Sigmoid colon (tissue), 7 donors: ENCODE results near the gene PAX3. TPM values are rescaled to one million over a fixed set of nuclear protein-coding genes. Genes with fewer than 3 reads are reported as not detected.

Experiments used
- DNase-seq: peaks from one replicate; pipeline ENCODE4 v3.0.0-alpha.2; 2019
- H3K27ac ChIP-seq, 4 donors: fragments of 200-600 bp; sonication (generic); one replicate each; pipeline ENCODE4 v1.5.1; 2016 to 2019; ENCODE audit warnings: mild to moderate bottlenecking in 1 of 4
- H3K27me3 ChIP-seq, 3 donors: fragments of 200-600 bp; sonication (generic); one replicate each; pipeline ENCODE4 v1.5.1; 2019; ENCODE audit warnings: mild to moderate bottlenecking in 1 of 3
- H3K36me3 ChIP-seq, 4 donors: fragments of 200-600 bp; sonication (generic); one replicate each; pipeline ENCODE4 v1.5.1; 2016 to 2019
- H3K4me1 ChIP-seq, 4 donors: fragments of 200-600 bp; sonication (generic); one replicate each; pipeline ENCODE4 v1.5.1; 2017 to 2019
- H3K4me3 ChIP-seq, 4 donors: fragments of 200-600 bp; sonication (generic); one replicate each; pipeline ENCODE4 v1.5.1; 2017 to 2019; ENCODE audit warnings: mild to moderate bottlenecking in 2 of 4, moderate library complexity in 1 of 4
- H3K9me3 ChIP-seq, 4 donors: fragments of 200-600 bp in 3 of 4; sonication (generic) in 3 of 4; one replicate each; pipeline versions ENCODE4 v1.5.1 to v1.6.1; 2013 to 2019
- EP300 ChIP-seq, 4 donors: sonication (generic); formaldehyde crosslinking; IDR thresholded peaks; one replicate each; pipeline ENCODE4 v1.6.1; 2017; ENCODE audit warnings: antibody characterized with exemption in 4 of 4
- POLR2A ChIP-seq, 2 donors: fragments of 450-650 bp; IDR thresholded peaks; one replicate each; pipeline ENCODE4 v1.6.1; 2016; ENCODE audit warnings: antibody characterized with exemption in 2 of 2, mild to moderate bottlenecking in 2 of 2, moderate library complexity in 2 of 2
- POLR2AphosphoS5 ChIP-seq, 4 donors: sonication (generic); formaldehyde crosslinking; IDR thresholded peaks; one replicate each; pipeline ENCODE4 v1.6.1; 2017; ENCODE audit warnings: antibody characterized with exemption in 4 of 4
- WGBS, 2 donors: extraction: QIAGEN DNeasy Blood & Tissue Kit; methylation state at CpG; one replicate each; pipeline ENCODE4 v1.1.7; 2013; 5-methylcytosine and 5-hydroxymethylcytosine counted together
- intact Hi-C: fragments of 100-400 bp; cut with DNase I; formaldehyde crosslinking; loops from one replicate; pipeline ENCODE4 v1.15.1; 2023
- polyA plus RNA-seq, 3 donors: library from polyadenylated mRNA; stranded (reverse); fragments of 200-250 nt; gene quantifications; one replicate each; pipeline ENCODE4 v1.2.3, GENCODE V29; 2013
- total RNA-seq, 4 donors: library from RNA; depleted of rRNA; stranded (reverse); fragments of >200 nt; gene quantifications; one replicate each; pipeline ENCODE4 v1.1.0, GENCODE V29; 2016
- TF ChIP-seq, protein P1 (sequence below), 4 experiments: fragments of 450-650 bp in 3 of 4; fragments of 200-600 bp in 1 of 4; IDR thresholded peaks; one replicate each; pipeline ENCODE4 v1.5.1; 2016 to 2019; ENCODE audit warnings: antibody characterized with exemption in 4 of 4, mild to moderate bottlenecking in 3 of 4, moderate library complexity in 2 of 4
- donor health status: healthy with polysubstance abuse.
- donor health status: Bipolar disorder and iron deficiency.
- donor health status: healthy.

Gene PAX3
- total and polyA plus RNA-seq, 7 donors, result not detected

- Histone ChIP-seq H3K4me1 (peaks cover 0 to 9% (median 6%) of the 10 kb centered on the region in 4 donors), H3K4me3 (no peak overlapping the region), H3K27ac (no peak overlapping the region), H3K36me3 (no peaks in the 10 kb centered on the region), H3K27me3 (peaks cover 42 to 99% (median 89%) of the 10 kb centered on the region in 3 donors), H3K9me3 (no peaks in the 10 kb centered on the region)
- WGBS, 2 donors, result 9 to 13% methylated on average over 8 of the region's 8 CpGs
- TF ChIP-seq POLR2AphosphoS5 (IDR thresholded peaks at IDR 0.05) (no peak), POLR2A (IDR thresholded peaks at IDR 0.05) (no peak), EP300 (IDR thresholded peaks at IDR 0.05) (no peak)
- TF ChIP-seq, protein P1, sequence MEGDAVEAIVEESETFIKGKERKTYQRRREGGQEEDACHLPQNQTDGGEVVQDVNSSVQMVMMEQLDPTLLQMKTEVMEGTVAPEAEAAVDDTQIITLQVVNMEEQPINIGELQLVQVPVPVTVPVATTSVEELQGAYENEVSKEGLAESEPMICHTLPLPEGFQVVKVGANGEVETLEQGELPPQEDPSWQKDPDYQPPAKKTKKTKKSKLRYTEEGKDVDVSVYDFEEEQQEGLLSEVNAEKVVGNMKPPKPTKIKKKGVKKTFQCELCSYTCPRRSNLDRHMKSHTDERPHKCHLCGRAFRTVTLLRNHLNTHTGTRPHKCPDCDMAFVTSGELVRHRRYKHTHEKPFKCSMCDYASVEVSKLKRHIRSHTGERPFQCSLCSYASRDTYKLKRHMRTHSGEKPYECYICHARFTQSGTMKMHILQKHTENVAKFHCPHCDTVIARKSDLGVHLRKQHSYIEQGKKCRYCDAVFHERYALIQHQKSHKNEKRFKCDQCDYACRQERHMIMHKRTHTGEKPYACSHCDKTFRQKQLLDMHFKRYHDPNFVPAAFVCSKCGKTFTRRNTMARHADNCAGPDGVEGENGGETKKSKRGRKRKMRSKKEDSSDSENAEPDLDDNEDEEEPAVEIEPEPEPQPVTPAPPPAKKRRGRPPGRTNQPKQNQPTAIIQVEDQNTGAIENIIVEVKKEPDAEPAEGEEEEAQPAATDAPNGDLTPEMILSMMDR (IDR thresholded peaks at IDR 0.05), result no peak
- intact Hi-C loops, result no loop called here
- no peak for DNase-seq
Measured at GRCh38 chr2:222288590-222289277, 10.1 kb downstream of the PAX3 start.

DNA sequence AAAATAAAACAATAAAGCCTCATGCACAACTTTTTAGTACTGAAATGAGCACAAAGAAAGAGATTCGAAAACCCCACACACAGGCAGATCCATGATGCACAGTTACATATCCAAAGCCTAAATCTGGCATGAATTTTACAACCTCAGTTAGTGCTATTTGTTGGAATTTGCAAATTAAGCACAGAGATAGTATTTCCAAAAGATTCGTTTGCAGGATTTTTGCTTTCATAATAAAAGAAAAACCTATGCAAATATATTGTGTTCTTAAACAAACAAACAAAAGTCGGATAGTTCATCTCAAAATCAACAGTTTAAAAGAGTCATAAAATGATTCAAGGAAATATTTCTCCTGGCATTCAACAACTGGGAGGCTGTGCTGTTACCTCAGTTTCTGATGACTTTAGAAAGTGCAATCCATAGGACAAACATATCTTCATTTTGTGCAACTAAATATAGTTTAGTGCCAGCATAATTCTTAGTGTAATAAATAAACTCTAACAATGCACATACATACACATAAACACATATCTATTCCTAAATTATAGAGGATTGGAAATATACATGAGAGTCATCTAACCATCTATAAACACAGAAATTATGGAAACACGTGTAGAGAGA, 10.8 kb downstream of the PAX3 start:
- Histone ChIP-seq H3K9me3 (no peaks in the 10 kb centered on the region), H3K27me3 (peaks cover 42 to 96% (median 81%) of the 10 kb centered on the region in 3 donors), H3K4me1 (peaks cover 0 to 9% (median 6%) of the 10 kb centered on the region in 4 donors), H3K27ac (no peak overlapping the region), H3K36me3 (no peaks in the 10 kb centered on the region), H3K4me3 (no peak overlapping the region)
- DNase-seq, result no peak
- WGBS, 2 donors, result 19 to 24% methylated on average over 4 of the region's 4 CpGs
- intact Hi-C loops, result no loop called here
- TF ChIP-seq, protein P1 (IDR thresholded peaks at IDR 0.05), result no peak
- peak in 2 of 4 donors; percentile 40 to 50 for TF ChIP-seq POLR2AphosphoS5 (IDR thresholded peaks at IDR 0.05)

- no peaks in the 10 kb centered on the region for H3K4me1 ChIP-seq
- intact Hi-C loops, result no loop called here
- no peaks in the 10 kb centered on the region for H3K36me3 ChIP-seq
- no peak overlapping the region for H3K27ac ChIP-seq
- no peaks in the 10 kb centered on the region for H3K9me3 ChIP-seq
- H3K27me3 ChIP-seq, result peaks cover 23 to 61% (median 48%) of the 10 kb centered on the region in 3 donors
- no peak for TF ChIP-seq POLR2AphosphoS5 (IDR thresholded peaks at IDR 0.05)
- no peak for TF ChIP-seq EP300 (IDR thresholded peaks at IDR 0.05)
- no peak overlapping the region for H3K4me3 ChIP-seq
- 43 to 53% methylated on average over 3 of the region's 3 CpGs for WGBS, 2 donors
- no peak for DNase-seq
Measured at GRCh38 chr2:222284466-222284865, 14.3 kb downstream of the PAX3 start.

- Histone ChIP-seq H3K27ac (no peak overlapping the region), H3K4me1 (no peaks in the 10 kb centered on the region), H3K27me3 (peaks cover 15 to 53% (median 39%) of the 10 kb centered on the region in 3 donors), H3K9me3 (no peaks in the 10 kb centered on the region), H3K4me3 (no peak overlapping the region), H3K36me3 (no peaks in the 10 kb centered on the region)
- TF ChIP-seq POLR2AphosphoS5 (IDR thresholded peaks at IDR 0.05) (no peak), POLR2A (IDR thresholded peaks at IDR 0.05) (no peak)
- intact Hi-C loops, result no loop called here
- DNase-seq, result no peak
- 32 to 38% methylated on average over 8 of the region's 8 CpGs for WGBS, 2 donors
Measured at GRCh38 chr2:222283634-222284033, 15.2 kb downstream of the PAX3 start.

- H3K4me1 ChIP-seq, result no peaks in the 10 kb centered on the region
- H3K4me3 ChIP-seq, result no peak overlapping the region
- TF ChIP-seq EP300 (IDR thresholded peaks at IDR 0.05) (no peak), POLR2AphosphoS5 (IDR thresholded peaks at IDR 0.05) (no peak), POLR2A (IDR thresholded peaks at IDR 0.05) (no peak)
- TF ChIP-seq, protein P1 (IDR thresholded peaks at IDR 0.05), result no peak
- no peaks in the 10 kb centered on the region for H3K36me3 ChIP-seq
- intact Hi-C loops, result no loop called here
- H3K27ac ChIP-seq, result no peak overlapping the region
- no peak for DNase-seq
- H3K27me3 ChIP-seq, result peaks cover 11 to 46% (median 21%) of the 10 kb centered on the region in 3 donors
- no peaks in the 10 kb centered on the region for H3K9me3 ChIP-seq
Measured at GRCh38 chr2:222281506-222281905, 17.3 kb downstream of the PAX3 start.
